ENCODE data around the gene ZFAND3.
"Not testable (repeated sequence)": the region's sequence is repeated elsewhere in the genome, so short reads cannot be mapped to it uniquely, and the experiment has no call there.

Gene ZFAND3

DNA sequence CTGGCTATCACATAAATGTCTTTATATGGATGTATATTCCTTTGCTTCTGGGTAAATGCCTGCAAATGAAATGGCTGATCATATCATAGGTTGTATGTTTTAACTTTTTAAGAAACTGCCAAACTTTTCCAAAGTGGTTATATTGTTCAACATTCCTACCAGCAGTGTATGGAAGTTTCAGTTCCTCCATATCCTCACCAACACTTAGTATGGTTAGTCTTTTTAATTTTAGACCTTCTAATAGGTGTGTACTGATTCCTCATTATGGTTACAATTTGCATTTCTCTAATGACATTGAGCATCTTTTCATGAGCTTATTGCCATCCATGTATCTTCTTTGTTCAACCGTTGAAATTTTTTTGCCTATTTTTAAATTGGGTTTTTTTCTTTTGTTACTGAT is 155.4 kb downstream of the ZFAND3 start:
- no peak for DNase-seq

GRCh38 chr6:37977715-37978114 is 158.2 kb downstream of the ZFAND3 start:
- no peak for DNase-seq

- no peak for DNase-seq
These were observed 160.1 kb downstream of the ZFAND3 start for GRCh38 chr6:37979392-37980221.

DNA sequence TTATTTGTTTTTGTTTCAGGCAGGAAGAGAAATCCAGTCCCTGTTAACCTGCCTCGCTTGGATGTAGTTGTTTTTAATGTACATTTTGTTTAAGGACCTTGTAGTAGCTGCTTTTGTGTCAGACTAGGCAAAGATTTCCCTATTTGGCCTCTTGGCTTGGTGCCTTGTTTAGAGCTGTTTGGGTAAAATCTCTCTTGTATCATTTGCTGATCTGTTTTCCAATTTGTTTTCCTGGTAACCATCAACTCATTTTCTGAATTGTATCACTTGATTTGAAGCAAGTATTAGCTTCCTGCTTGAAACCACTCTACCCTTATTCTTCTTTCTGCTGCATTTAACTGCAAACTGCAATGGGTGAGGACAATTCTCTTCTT is 160.7 kb downstream of the ZFAND3 start:
- no peak for DNase-seq

GRCh38 chr6:37981626-37982025 is 162.1 kb downstream of the ZFAND3 start:
- no peak for DNase-seq

- DNase-seq = no peak
These were observed 162.8 kb downstream of the ZFAND3 start for GRCh38 chr6:37982317-37982716.

DNA sequence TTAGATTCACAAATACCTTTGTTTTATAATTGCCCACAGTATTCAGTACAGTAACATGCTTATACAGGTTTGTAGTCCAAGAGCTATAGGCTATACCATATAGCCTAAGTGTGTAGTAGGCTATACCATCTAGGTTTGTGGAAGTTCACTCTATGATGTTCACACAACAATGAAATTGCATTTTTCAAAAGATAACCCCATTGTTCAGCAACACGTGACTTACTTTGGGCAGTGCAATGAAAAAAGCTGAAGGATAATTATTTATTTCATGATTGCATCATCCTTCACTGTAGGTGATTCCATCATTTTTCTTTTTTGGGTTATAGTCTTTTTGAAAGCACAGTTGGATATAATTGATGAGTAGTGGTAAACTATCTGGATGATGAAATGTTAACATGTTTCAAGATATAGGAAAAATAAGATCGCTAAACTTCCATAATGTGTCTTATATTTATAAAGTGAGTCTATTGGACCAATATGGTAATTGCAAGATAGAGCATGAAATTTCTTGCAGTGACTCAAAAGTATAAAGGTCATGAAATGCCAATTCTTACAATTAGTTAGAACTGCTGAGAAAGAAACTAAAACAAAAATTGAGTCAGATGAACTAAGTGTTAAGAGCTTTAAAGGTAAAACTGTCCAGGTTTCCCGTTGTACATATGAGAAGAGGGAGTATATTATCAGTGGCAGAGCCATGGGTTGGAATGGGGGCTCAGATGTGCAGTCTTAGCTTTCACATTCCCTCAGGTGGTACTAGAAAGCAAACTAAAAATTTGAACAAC is 164.4 kb downstream of the ZFAND3 start:
- no peak for DNase-seq

DNA sequence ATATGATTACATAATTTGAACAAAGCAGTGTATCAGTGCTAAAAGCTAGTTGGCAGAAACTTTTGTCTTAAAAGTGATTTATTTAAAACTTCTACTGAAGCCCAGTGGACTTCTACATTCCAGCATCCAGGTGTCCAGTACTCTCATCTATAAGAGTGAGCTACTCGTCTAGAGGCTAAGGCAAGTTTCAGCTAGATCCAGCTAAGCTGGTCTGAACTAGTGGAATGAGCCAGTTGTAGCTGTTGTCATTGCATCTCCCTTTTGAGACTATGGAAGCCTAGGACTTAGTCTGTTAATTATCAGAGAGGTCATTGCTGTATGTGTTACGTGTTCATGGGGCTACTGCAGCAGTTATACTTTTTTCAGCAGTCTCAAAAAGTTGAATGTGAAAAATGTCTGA is 165.1 kb downstream of the ZFAND3 start:
- DNase-seq = no peak

DNA sequence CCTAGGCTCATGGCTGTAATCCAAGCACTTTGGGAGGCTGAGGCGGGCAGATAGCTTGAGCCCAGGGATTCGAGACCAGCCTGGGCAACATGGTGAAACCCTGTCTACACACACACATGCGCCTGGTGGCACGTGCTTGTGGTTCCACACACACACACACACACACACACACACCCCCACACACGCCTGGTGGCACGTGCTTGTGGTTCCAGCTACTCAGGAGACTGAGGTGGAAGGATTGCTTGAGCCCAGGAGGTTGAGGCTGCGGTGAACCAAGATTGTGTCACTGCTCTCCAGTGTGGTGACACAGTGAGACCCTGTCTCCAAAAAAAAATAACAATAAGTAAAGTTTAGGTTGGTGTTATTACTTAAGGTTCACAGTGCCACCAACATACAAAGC is 165.8 kb downstream of the ZFAND3 start:
- DNase-seq = no peak

- DNase-seq = no peak
These were observed 167.5 kb downstream of the ZFAND3 start for GRCh38 chr6:37987018-37987417.

DNA sequence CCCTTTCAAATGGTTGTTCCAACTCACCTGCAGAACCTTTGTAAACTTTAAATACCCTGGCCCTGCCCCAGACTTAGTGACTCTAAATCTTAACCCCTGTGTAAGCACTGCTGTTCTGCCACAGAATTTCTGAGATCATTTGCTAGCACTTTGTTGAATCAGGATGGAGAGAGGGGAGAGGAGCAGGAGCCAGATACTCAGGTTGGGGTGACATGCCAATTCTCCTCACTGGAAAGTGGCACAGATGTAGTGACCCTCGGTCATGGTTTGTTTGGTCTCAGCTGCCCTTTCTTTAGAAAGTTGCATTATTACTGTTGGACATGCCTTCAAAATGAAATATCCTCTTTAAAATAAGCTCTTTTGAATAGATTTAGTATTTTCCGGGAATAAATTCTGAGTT is 168.0 kb downstream of the ZFAND3 start:
- no peak for DNase-seq

DNA sequence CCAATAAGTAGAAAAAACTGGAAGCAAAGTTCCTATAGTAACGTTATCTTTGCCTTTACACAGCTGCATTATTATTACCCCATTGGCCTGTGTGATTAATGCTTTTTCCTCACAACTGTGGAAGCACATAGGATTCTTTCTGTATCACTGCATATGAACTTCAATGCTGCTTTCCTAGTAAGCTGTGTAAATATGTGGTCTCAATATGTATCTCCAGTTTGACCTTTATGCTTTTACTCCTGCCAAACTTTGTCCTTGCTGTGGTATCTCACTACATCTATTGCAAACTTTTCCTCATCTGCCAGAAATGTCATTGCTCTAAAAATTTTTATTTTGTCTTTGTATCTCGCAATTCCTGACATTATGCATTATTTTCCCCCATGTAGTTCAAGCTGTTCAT is 168.6 kb downstream of the ZFAND3 start:
- DNase-seq = no peak

DNA sequence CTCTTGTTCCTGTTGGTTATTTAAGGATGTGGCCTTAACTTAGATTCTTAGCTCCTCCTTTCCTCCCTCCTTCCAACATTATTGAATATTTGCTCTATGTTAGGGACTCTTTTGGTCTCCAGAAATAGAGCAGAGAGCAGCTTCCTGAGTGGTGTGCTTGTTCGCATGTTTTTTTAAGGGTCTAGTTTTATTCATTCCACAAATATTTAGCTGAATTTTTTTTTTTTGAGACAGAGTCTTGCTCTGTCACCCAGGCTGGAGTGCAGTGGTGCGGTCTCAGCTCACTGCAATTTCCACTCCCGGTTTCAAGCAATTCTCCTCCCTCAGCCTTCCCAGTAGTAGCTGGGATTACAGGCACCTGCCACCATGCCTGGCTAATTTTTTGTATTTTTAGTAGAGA is 169.2 kb downstream of the ZFAND3 start:
- no peak for DNase-seq

DNA sequence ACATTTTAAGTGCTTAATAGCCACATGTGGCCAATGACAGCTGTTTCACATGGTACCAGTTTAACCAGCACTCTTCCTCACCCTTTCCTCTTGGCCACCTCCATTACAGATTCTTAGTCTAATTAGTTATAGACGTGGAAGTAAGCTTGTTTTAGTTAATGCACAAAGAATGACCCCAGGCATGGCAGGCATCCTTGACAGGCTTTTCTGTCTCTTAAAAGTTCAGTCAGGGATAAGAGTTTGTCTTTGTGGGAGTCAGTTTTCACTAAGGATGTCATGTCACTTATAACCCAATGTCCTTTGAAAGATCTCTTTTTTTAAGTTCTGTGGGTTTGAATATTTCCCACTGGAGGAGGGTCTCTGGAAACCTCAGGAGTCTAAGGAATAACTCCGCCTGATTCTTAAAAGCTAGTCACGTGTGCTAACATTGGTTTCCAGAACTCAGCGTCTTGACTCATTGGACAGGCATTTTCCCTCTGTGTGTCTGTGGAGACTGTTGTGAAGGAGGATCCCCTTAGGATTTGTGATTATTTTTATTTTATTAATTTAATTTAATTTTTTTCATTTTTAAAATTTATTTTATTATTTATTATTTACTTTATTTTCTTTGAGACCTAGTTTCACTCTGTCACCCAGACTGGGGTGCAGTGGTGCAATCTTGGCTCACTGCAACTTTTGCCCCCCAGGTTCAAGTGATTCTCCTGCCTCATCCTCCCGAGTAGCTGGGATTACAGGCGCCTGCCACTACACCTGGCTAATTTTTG is 171.4 kb downstream of the ZFAND3 start:
- no peak for DNase-seq

DNA sequence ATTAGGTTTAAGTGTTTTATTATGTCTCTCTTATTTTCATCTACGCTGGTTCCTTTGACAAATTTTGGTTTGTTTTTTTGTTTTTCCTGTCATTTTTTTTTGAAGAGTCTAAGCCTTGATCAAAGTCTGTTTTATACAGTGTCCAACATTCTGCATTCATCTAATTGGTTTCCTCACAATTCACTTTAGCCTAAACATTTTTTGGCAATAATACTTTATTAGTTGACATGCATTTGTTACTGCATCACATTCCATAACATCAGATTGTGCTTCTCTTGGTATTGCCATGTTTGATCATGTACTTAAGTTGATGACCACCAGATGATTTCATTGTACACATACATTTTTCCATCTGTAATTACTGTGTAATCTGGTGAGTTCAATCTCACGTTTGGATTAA is 173.2 kb downstream of the ZFAND3 start:
- no peak for DNase-seq

DNA sequence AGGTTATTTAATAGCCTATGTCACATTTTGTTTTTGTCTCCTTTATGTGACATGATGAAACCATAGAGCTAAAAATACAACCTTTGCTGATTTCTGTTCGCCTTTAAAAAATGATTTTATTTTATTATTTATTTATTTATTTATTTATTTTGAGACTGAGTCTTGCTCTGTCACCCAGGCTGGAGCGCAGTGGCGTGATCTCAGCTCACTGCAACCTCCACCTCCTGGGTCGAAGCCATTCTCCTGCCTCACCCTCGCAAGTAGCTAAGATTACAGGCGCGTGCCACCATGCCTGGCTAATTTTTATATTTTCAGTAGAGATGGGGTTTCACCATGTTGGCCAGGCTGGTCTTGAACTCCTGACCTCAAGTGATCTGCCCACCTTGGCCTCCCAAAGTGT is 173.7 kb downstream of the ZFAND3 start:
- DNase-seq = not testable (repeated sequence)

DNA sequence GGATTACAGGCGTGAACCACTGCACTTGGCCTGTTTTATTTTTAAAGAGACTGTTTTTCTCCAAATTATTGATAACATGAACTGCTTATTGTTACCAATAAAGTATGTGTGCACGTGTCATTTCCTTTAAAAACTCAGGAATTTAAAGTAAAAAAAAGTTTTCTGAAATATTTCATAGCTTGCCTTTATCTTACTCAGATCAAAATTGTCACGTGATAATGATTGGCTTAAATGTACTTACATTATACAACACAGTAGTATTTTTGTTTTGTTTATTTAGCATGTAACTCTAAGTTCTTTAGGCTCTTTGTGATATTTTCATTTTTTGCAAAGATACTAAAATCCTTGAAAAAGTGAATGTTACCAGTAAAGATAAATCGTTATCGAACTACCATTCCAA is 174.1 kb downstream of the ZFAND3 start:
- DNase-seq = no peak

GRCh38 chr6:37994223-37994622 is 174.7 kb downstream of the ZFAND3 start:
- DNase-seq = no peak

GRCh38 chr6:37998366-37998765 is 178.8 kb downstream of the ZFAND3 start:
- no peak for DNase-seq

DNA sequence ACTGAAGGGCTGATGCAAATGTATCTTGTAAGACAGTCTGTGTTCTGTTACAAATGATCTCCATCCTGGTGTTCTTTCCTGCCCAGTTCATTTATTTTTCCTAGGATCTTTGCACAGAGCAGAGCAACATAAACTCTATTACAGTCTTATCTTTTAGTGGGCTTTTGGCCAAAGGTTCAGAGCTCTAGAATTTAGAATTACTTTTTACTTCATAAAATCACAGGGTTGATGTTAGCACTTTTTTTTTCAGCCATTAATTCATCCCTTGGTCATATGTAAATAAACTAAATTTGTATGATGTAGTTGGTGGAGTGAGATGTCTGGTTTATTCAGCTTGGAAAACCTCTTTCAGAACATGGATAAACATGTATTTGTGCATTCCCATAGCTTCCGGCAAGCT is 181.9 kb downstream of the ZFAND3 start:
- DNase-seq = no peak

- no peak for DNase-seq
These were observed 185.4 kb downstream of the ZFAND3 start for GRCh38 chr6:38004908-38005307.

GRCh38 chr6:38011937-38012336 is 192.4 kb downstream of the ZFAND3 start:
- no peak for DNase-seq

GRCh38 chr6:38012573-38012972 is 193.0 kb downstream of the ZFAND3 start:
- DNase-seq = no peak

DNA sequence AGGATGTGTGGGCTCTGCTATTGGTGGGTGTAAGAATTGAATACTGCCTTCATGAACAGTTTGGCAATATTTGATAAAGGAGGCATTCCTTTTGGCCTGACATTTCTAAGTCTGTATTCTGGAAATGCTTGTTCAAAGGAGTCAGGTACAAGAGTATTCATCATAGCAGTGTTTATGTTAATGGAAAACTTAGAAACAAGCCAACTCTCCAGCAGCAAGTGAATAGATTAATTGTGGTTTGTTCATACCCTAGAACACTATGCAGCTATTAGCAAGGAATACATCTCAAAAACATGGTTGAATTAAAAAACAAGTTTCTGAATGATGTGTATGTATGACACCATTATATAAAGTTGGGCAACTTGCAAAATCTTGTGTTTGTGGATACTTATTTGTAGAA is 195.8 kb downstream of the ZFAND3 start:
- DNase-seq = no peak

All from activated CD4-positive, alpha-beta T cell treated with anti-CD3 and anti-CD28 coated beads for 1 hour (primary cell).